GM12878 (cell line): ENCODE results near the gene CNNM2. TPM values are rescaled to one million over a fixed set of nuclear protein-coding genes. Genes with fewer than 3 reads are reported as not detected.

ENCODE experiments used
- ATAC-seq: fragments of 200-7000 bp; cut with Tn5 transposase; 3 replicates; pipeline ENCODE4 v1.9.1; 2020; ENCODE audit warnings: mild to moderate bottlenecking, moderate library complexity
- BruUV-seq: library from RNA; stranded (reverse); fragments of 400-500 nt; replicated peaks from 2 replicates; lab custom pipeline; 2021; lab: Mats Ljungman, UMichigan
- CTCF ChIA-PET: fragments of 300-600 bp; sonication (Branson Sonifier 250); formaldehyde crosslinking; extraction: SDS; loops from one replicate; lab custom pipeline; 2021; ENCODE audit warnings: inconsistent platforms; lab: Yijun Ruan, JAX
- POLR2A ChIA-PET: fragments of 350-600 bp; formaldehyde crosslinking; extraction: SDS; loops from one replicate; lab custom pipeline; 2021; ENCODE audit warnings: inconsistent platforms; lab: Charles Lee
- RAD21 ChIA-PET: fragments of 300-600 bp; sonication (Branson Sonifier 250); formaldehyde crosslinking; loops from one replicate; lab custom pipeline; 2023; ENCODE audit warnings: antibody characterized with exemption; ENCODE audit not compliant: unreplicated experiment; lab: Charles Lee
- SMC1A ChIA-PET: fragments of 300-600 bp; sonication (Branson Sonifier 250); formaldehyde crosslinking; loops from one replicate; lab custom pipeline; 2023; ENCODE audit not compliant: unreplicated experiment, uncharacterized antibody; lab: Charles Lee
- DNase-seq: peaks from one replicate; pipeline ENCODE4 v3.0.0-alpha.2; 2011; ENCODE audit warnings: low read depth, low spot score
- FAIRE-seq: peaks from 3 replicates; lab custom pipeline; 2011; peaks lifted over from hg19 to GRCh38; lab: Jason Lieb, UNC
- H2AFZ ChIP-seq: 2 replicates; pipeline ENCODE4 v1.6.0; 2011; ENCODE audit warnings: low read depth, low read length, control low read depth; ENCODE audit not compliant: control insufficient read depth
- H3K27ac ChIP-seq: 2 replicates; pipeline ENCODE4 v1.5.1; 2011; ENCODE audit warnings: control low read depth; ENCODE audit not compliant: control insufficient read depth, insufficient read depth
- H3K27me3 ChIP-seq, 2 experiments: replicated peaks in 1 of 2; 2 replicates each; pipeline versions ENCODE4 v1.6.0 to v1.6.1; 2011; ENCODE audit warnings: low read length in 1 of 2; ENCODE audit not compliant: control insufficient read depth in 2 of 2, insufficient read depth in 2 of 2
- H3K36me3 ChIP-seq, 2 experiments: 2 replicates each; pipeline ENCODE4 v1.5.1; 2011; ENCODE audit warnings: low read length in 1 of 2; ENCODE audit not compliant: control insufficient read depth in 2 of 2, insufficient read depth in 2 of 2
- H3K4me1 ChIP-seq: 2 replicates; pipeline ENCODE4 v1.6.1; 2011; ENCODE audit warnings: mild to moderate bottlenecking, low read length, moderate library complexity, mixed read lengths; ENCODE audit not compliant: control insufficient read depth, insufficient read depth
- H3K4me2 ChIP-seq: 2 replicates; pipeline ENCODE4 v1.6.0; 2011; ENCODE audit warnings: control low read depth; ENCODE audit not compliant: control insufficient read depth, insufficient read depth
- H3K4me3 ChIP-seq: fragments of 200-600 bp; sonication (generic); 2 replicates; pipeline ENCODE4 v1.5.1; 2016
- H3K79me2 ChIP-seq: 2 replicates; pipeline ENCODE4 v1.6.0; 2011; ENCODE audit warnings: low read length; ENCODE audit not compliant: control insufficient read depth, insufficient read depth
- H3K9ac ChIP-seq: 2 replicates; pipeline ENCODE4 v1.8.0; 2011; ENCODE audit warnings: low read length, control low read depth, mixed read lengths; ENCODE audit not compliant: control insufficient read depth, insufficient read depth
- H3K9me3 ChIP-seq: replicated peaks from 3 replicates; pipeline ENCODE4 v1.5.1; 2011; ENCODE audit warnings: mild to moderate bottlenecking, low read length; ENCODE audit not compliant: control insufficient read depth, insufficient read depth
- H4K20me1 ChIP-seq: 2 replicates; pipeline ENCODE4 v1.6.0; 2011; ENCODE audit not compliant: control insufficient read depth, insufficient read depth
- BMI1 ChIP-seq: fragments of 450-650 bp; IDR thresholded peaks from 2 replicates; pipeline ENCODE4 v1.6.1; 2016; ENCODE audit warnings: mild to moderate bottlenecking, moderate library complexity, borderline replicate concordance
- CEBPB ChIP-seq, 2 experiments: fragments of 150-350 bp in 1 of 2; IDR thresholded peaks; 2 replicates each; pipeline ENCODE4 v1.6.1; 2012 to 2014; ENCODE audit warnings: low read depth in 2 of 2, low read length in 2 of 2, borderline replicate concordance in 1 of 2, inconsistent platforms in 1 of 2
- CHD2 ChIP-seq: IDR thresholded peaks from 2 replicates; pipeline ENCODE4 v1.6.1; 2011; ENCODE audit warnings: low read depth, low read length, improper control_type of control experiment, borderline replicate concordance
- EP300 ChIP-seq, 2 experiments: fragments of 150-350 bp in 1 of 2; IDR thresholded peaks; 2 replicates each; pipeline ENCODE4 v1.6.1; 2011 to 2012; ENCODE audit warnings: low read depth in 2 of 2, low read length in 2 of 2, borderline replicate concordance in 1 of 2, improper control_type of control experiment in 1 of 2, inconsistent platforms in 1 of 2; ENCODE audit not compliant: control insufficient read depth in 1 of 2
- ESRRA ChIP-seq: IDR thresholded peaks from 2 replicates; pipeline ENCODE4 v1.6.1; 2012; ENCODE audit warnings: mild to moderate bottlenecking, low read length, improper control_type of control experiment
- GABPA ChIP-seq: IDR thresholded peaks from 2 replicates; pipeline ENCODE4 v1.6.1; 2014; ENCODE audit warnings: antibody characterized with exemption, low read depth, mild to moderate bottlenecking, inconsistent platforms
- LARP7 ChIP-seq: fragments of 450-650 bp; IDR thresholded peaks from 2 replicates; pipeline ENCODE4 v1.6.1; 2017; ENCODE audit warnings: mild to moderate bottlenecking
- NBN ChIP-seq: fragments of 450-650 bp; IDR thresholded peaks from 2 replicates; pipeline ENCODE4 v1.6.1; 2016
- NFIC ChIP-seq: IDR thresholded peaks from 2 replicates; pipeline ENCODE4 v1.6.1; 2012; ENCODE audit warnings: low read depth, mild to moderate bottlenecking, inconsistent platforms, low read length, moderate library complexity
- NKRF ChIP-seq: fragments of 450-650 bp; conservative IDR thresholded peaks from 2 replicates; pipeline ENCODE4 v1.6.1; 2017; ENCODE audit warnings: mild to moderate bottlenecking, moderate library complexity
- PAX5 ChIP-seq: IDR thresholded peaks from 2 replicates; pipeline ENCODE4 v1.6.1; 2011; ENCODE audit warnings: low read depth, low read length, borderline replicate concordance
- STAT3 ChIP-seq: IDR thresholded peaks from 2 replicates; pipeline ENCODE4 v1.6.1; 2011; ENCODE audit warnings: low read depth, low read length, improper control_type of control experiment
- ZBTB11 ChIP-seq: fragments of 450-650 bp; formaldehyde crosslinking; IDR thresholded peaks from 2 replicates; pipeline ENCODE4 v1.5.0; 2022; ENCODE audit warnings: mild to moderate bottlenecking, missing genetic modification characterization
- WGBS: methylation state at CpG from one replicate; pipeline ENCODE4 v1.1.6; 2016; ENCODE audit warnings: low lambda C conversion rate; ENCODE audit not compliant: insufficient replicate concordance, insufficient coverage; ENCODE audit errors: missing lambda C conversion rate; 5-methylcytosine and 5-hydroxymethylcytosine counted together
- in situ Hi-C: fragments of 300-500 bp; cut with MboI; formaldehyde crosslinking; loops from 9 replicates; pipeline ENCODE4 v1.14.3; 2018; ENCODE audit warnings: mixed read lengths
- intact Hi-C: fragments of 100-400 bp; cut with micrococcal nuclease; formaldehyde crosslinking; loops from one replicate; pipeline ENCODE4 v1.14.2; 2022; ENCODE audit not compliant: unreplicated experiment
- polyA plus RNA-seq, 11 experiments: library from polyadenylated mRNA; depleted of rRNA in 4 of 11; unstranded in 6 of 11; stranded (reverse) in 5 of 11; fragments of >200 nt; fragmentation: Nextera tagmentation in 4 of 11; fragmentation: Illumina TruSeq in 1 of 11; extraction: Ambion mirVana in 4 of 11; extraction: Trizol in 1 of 11; gene quantifications; 1 replicate in 1 of 11; 2 replicates in 10 of 11; pipeline versions ENCODE4 v1.2.1 to v1.2.3, GENCODE V29; 2011 to 2016; ENCODE audit warnings: inconsistent platforms in 2 of 11, missing spikeins in 2 of 11, low read depth in 1 of 11
- total RNA-seq, 4 experiments: library from RNA; depleted of rRNA in 3 of 4; stranded (reverse); fragments of >200 nt in 3 of 4; fragmentation: Illumina TruSeq in 1 of 4; extraction: Trizol in 1 of 4; gene quantifications; 2 replicates each; pipeline versions ENCODE4 v1.2.1 to v1.2.3, GENCODE V29; 2013 to 2021
- TF ChIP-seq, protein P1 (sequence below): fragments of 450-650 bp; IDR thresholded peaks from 2 replicates; pipeline ENCODE4 v1.6.1; 2017; ENCODE audit warnings: mild to moderate bottlenecking, low read depth, inconsistent platforms; ENCODE audit not compliant: poor library complexity, severe bottlenecking

Gene CNNM2
- total and polyA plus RNA-seq, 10 of the 15 experiments (the other 5 are each of a cell fraction or from before 2014, with no cell fraction given) = 0.18 to 7.3 (median 2.5) TPM

DNA sequence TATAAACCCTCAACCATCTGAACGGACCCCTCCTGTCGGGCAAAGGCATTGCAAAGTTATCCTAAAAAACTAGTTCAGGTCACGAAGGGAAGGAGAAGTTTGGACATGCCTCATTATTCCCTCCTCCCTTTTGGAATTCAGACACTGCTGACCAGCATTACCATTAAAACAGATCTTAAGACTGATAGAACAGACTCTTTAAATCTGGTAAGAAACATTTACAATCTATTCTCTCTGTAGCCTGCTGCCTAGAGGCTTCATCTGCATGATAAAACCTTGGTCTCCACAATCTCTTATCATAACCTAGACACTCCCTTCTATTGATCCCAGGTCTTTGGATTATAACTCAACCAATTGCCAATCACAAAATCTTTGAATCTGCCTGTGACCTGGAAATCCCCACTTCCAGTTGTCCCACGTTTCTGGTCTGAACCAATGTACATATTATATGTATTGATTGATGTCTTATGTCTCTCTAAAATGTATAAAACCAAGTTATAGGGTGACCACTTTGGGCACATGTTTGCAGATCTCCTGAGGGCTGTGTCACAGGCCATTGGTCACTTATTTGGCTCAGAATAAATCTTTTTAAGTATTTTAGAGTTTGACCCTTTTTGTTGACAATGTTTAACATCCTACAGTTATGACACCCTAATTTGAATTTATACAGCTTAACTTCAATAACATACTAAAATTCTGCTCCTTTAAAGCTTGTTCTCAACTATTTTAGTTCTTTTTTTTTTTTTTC is 23.5 kb upstream of the CNNM2 start:
- H3K4me3 ChIP-seq = no peak overlapping the region
- 64% methylated on average over 4 of the region's 4 CpGs for WGBS
- SMC1A ChIA-PET = interaction anchor here (0.6 to 0.8 kb wide), 2 partner anchors 23 to 277 kb away, joined by 3 read pairs; no protein-coding TSS in a partner anchor
- H3K4me2 ChIP-seq = no peak overlapping the region
- BruUV-seq = no TSS peak
- RAD21 ChIA-PET = no interaction called here
- no peaks in the 10 kb centered on the region for H3K36me3 ChIP-seq
- intact Hi-C loops (no loop called here), in situ Hi-C loops (no loop called here)
- FAIRE-seq (no peak), ATAC-seq (no peak), DNase-seq (no peak)
- TF ChIP-seq ESRRA (no peak), NFIC (no peak), GABPA (no peak), LARP7 (no peak), NBN (no peak), PAX5 (no peak), EP300 (IDR thresholded peaks at IDR 0.05; ENCODE audit: borderline replicate concordance in 1 of 2, control insufficient read depth in 1 of 2, low read depth in 2 of 2, low read length in 2 of 2) (no peak), CHD2 (no peak), ZBTB11 (CRISPR knock-in tag) (no peak), STAT3 (no peak), NKRF (no peak), CEBPB (IDR thresholded peaks at IDR 0.05; ENCODE audit: borderline replicate concordance in 1 of 2, low read depth in 2 of 2, low read length in 2 of 2) (no peak), BMI1 (no peak)
- TF ChIP-seq, protein P1, sequence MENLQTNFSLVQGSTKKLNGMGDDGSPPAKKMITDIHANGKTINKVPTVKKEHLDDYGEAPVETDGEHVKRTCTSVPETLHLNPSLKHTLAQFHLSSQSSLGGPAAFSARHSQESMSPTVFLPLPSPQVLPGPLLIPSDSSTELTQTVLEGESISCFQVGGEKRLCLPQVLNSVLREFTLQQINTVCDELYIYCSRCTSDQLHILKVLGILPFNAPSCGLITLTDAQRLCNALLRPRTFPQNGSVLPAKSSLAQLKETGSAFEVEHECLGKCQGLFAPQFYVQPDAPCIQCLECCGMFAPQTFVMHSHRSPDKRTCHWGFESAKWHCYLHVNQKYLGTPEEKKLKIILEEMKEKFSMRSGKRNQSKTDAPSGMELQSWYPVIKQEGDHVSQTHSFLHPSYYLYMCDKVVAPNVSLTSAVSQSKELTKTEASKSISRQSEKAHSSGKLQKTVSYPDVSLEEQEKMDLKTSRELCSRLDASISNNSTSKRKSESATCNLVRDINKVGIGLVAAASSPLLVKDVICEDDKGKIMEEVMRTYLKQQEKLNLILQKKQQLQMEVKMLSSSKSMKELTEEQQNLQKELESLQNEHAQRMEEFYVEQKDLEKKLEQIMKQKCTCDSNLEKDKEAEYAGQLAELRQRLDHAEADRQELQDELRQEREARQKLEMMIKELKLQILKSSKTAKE = no peak
- CTCF ChIA-PET = interaction anchor here (0.6 to 1.4 kb wide), 2 partner anchors 19 to 346 kb away, joined by 3 read pairs; no protein-coding TSS in a partner anchor
- no peaks in the 10 kb centered on the region for H4K20me1 ChIP-seq
- H3K4me1 ChIP-seq = no peaks in the 10 kb centered on the region
- POLR2A ChIA-PET = interaction anchor here (0.5 kb wide), 1 partner anchor 126 kb away, joined by 3 read pairs; no protein-coding TSS in a partner anchor
- H2AFZ ChIP-seq = no peak overlapping the region
- H3K79me2 ChIP-seq = no peaks in the 10 kb centered on the region
- no peaks in the 10 kb centered on the region for H3K9me3 ChIP-seq
- H3K9ac ChIP-seq = no peak overlapping the region
- H3K27ac ChIP-seq = no peak overlapping the region
- H3K27me3 ChIP-seq = no peaks in the 10 kb centered on the region
